OCI-LY1 (cell line): ENCODE results near the gene CARNS1.

ENCODE experiments used
- CTCF ChIP-seq: fragments of 200-600 bp; sonication (generic), shearing (Covaris generic); IDR thresholded peaks from 2 replicates; pipeline ENCODE4 v1.5.1; 2017; ENCODE audit warnings: mild to moderate bottlenecking, antibody characterized with exemption, low read length, moderate library complexity, mixed read lengths
- EZH2 ChIP-seq: fragments of 200-600 bp; sonication (generic), shearing (Covaris generic); IDR thresholded peaks from 2 replicates; pipeline ENCODE4 v1.8.0; 2017; ENCODE audit warnings: borderline replicate concordance, mixed run types, mild to moderate bottlenecking, antibody characterized with exemption, low read length, moderate library complexity, mixed read lengths

- TF ChIP-seq CTCF (peak; percentile 78), EZH2 (no peak)
These were observed 26.0 kb upstream of the CARNS1 start for GRCh38 chr11:67389477-67389876.
